ENCODE data around the gene MED9.

The MED9 gene

DNA sequence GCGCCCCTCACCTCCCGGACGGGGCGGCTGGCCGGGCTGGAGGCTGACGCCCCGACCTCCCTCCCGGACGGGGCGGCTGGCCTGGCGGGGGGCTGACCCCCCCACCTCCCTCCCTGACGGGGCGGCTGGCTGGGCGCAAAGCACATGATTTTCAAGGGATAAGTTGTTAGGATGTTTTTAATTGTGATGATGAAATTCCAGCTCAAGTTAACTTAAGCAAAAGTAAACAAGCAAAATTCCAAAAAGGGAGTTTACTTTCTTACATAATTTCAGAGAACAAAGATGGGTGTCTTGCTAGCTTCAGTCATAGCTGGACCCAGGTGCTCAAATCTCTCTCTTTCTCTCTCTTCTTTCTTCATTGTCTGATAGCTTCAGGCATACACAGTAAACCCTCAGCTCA is 33.6 kb upstream of the MED9 start:
- TF ChIP-seq, protein P1, sequence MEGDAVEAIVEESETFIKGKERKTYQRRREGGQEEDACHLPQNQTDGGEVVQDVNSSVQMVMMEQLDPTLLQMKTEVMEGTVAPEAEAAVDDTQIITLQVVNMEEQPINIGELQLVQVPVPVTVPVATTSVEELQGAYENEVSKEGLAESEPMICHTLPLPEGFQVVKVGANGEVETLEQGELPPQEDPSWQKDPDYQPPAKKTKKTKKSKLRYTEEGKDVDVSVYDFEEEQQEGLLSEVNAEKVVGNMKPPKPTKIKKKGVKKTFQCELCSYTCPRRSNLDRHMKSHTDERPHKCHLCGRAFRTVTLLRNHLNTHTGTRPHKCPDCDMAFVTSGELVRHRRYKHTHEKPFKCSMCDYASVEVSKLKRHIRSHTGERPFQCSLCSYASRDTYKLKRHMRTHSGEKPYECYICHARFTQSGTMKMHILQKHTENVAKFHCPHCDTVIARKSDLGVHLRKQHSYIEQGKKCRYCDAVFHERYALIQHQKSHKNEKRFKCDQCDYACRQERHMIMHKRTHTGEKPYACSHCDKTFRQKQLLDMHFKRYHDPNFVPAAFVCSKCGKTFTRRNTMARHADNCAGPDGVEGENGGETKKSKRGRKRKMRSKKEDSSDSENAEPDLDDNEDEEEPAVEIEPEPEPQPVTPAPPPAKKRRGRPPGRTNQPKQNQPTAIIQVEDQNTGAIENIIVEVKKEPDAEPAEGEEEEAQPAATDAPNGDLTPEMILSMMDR (IDR thresholded peaks at IDR 0.05; ENCODE audit: low read length), result no peak
- TF ChIP-seq EZH2phosphoT487 (IDR thresholded peaks at IDR 0.05; ENCODE audit: low read length) (no peak), EZH2 (optimal IDR thresholded peaks at IDR 0.05; ENCODE audit: low read depth, low read length) (no peak)

DNA sequence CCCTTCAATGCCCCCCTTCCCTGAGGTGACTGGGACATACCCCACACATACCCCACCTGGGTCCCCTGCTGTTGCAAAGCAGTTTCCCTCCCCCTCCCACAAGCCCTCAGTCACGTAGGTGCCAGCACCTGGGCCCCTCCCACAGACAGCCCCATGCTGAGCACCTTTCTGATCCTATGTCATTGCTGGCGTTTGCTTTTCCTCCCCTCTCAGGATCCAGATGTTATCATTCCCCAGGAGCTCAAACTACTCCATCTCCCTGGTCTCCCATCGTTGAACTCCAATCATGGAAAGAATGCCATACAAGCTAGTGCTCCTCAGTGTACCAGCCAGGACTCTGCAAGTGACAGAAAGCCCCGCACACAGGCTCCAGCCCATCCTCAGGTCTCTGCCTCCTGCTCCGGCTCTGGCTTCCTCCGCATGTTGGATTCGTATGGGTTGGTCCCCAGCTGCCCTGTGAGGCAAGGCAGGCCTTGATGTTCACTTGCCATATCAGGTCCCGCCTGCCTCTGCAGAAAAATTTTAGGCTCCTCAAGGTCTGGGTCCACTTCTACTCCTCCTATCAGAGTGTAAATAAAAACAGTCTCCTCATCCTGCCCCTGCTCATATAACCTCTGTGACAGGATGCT is 31.4 kb upstream of the MED9 start:
- Histone ChIP-seq H3K9me2 (replicated peaks; ENCODE audit: insufficient read depth, low read length) (no peaks in the 10 kb centered on the region), H3K4me2 (ENCODE audit: low read depth, low read length) (no peak overlapping the region), H3K36me3 (replicated peaks; ENCODE audit: insufficient read depth, low read length) (no peaks in the 10 kb centered on the region), H3F3A (ENCODE audit: insufficient read depth, low read length) (no peaks in the 10 kb centered on the region), H4K20me1 (ENCODE audit: insufficient read depth, low read length) (no peaks in the 10 kb centered on the region), H3K9me3 (replicated peaks; ENCODE audit: insufficient read depth, low read length) (no peaks in the 10 kb centered on the region), H3K79me2 (ENCODE audit: low read length) (no peaks in the 10 kb centered on the region), H3K9ac (ENCODE audit: low read length) (no peak overlapping the region), H3K27ac (ENCODE audit: low read length) (no peak overlapping the region), H3K4me3 (ENCODE audit: low read length) (no peak overlapping the region), H3K4me1 (ENCODE audit: low read length) (no peaks in the 10 kb centered on the region), H2AFZ (ENCODE audit: low read length) (no peak overlapping the region), H3K27me3 (replicated peaks; ENCODE audit: insufficient read depth, low read length) (peaks cover 17% of the 10 kb centered on the region; the same call in 1 of the 2 replicates)
- no peak for TF ChIP-seq EZH2 (optimal IDR thresholded peaks at IDR 0.05; ENCODE audit: low read depth, low read length)
- TF ChIP-seq, protein P1 (IDR thresholded peaks at IDR 0.05; ENCODE audit: low read length), result no peak
- TF ChIP-seq EZH2phosphoT487 (IDR thresholded peaks at IDR 0.05; ENCODE audit: low read length), result no peak
- no peak for DNase-seq

More for the DNA sequence above, 33.6 kb upstream of the MED9 start:
- Histone ChIP-seq H3K36me3 (replicated peaks; ENCODE audit: insufficient read depth, low read length) (no peaks in the 10 kb centered on the region), H3K27me3 (replicated peaks; ENCODE audit: insufficient read depth, low read length) (peaks cover 11% of the 10 kb centered on the region; the same call in 1 of the 2 replicates), H3K4me3 (ENCODE audit: low read length) (no peak overlapping the region), H3K4me1 (ENCODE audit: low read length) (no peaks in the 10 kb centered on the region), H3K79me2 (ENCODE audit: low read length) (no peaks in the 10 kb centered on the region), H4K20me1 (ENCODE audit: insufficient read depth, low read length) (no peaks in the 10 kb centered on the region), H3K27ac (ENCODE audit: low read length) (no peak overlapping the region), H3F3A (ENCODE audit: insufficient read depth, low read length) (no peaks in the 10 kb centered on the region), H3K4me2 (ENCODE audit: low read depth, low read length) (no peak overlapping the region), H2AFZ (ENCODE audit: low read length) (no peak overlapping the region), H3K9me3 (replicated peaks; ENCODE audit: insufficient read depth, low read length) (no peaks in the 10 kb centered on the region), H3K9ac (ENCODE audit: low read length) (no peak overlapping the region), H3K9me2 (replicated peaks; ENCODE audit: insufficient read depth, low read length) (no peaks in the 10 kb centered on the region)
- DNase-seq, result no peak

DNA sequence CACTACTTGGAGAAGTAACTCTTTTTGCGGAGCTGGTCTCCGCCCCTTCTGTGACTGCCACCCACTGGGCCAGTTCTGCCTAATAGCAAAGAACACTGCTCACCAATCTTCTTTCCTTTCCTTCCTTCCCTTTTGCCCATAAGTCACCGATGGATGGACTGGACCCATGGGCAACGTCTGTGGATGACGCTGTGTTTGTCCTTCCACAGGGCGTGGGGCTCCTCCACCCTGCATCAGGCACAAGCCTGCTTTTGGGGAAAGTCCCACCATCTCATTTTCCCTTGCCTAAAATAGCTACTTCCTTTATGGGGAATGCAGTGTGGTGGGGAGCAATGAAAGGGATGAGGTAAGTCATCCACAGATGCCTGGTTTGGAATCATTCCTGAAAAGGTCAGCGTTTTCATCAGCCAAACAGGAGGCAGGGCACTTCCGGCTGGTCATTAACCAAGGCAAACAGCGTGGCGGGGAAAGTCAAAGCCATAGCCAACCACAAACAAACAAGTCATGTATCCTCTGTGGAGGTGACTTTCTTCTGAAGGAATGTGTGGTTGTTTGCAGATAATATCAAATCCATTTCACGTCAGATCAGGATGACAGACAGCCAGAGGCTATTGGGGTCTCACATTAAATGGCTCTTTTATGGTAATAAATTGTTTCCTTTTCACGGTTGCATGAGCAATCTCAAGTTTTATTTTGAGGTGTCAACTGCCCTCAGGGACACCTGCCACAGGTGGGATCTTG is 30.7 kb upstream of the MED9 start:
- no peak overlapping the region for H3K4me3 ChIP-seq (ENCODE audit: low read length)
- no peaks in the 10 kb centered on the region for H3K9me3 ChIP-seq (replicated peaks; ENCODE audit: insufficient read depth, low read length)
- no peaks in the 10 kb centered on the region for H3F3A ChIP-seq (ENCODE audit: insufficient read depth, low read length)
- H3K36me3 ChIP-seq (replicated peaks; ENCODE audit: insufficient read depth, low read length), result no peaks in the 10 kb centered on the region
- H4K20me1 ChIP-seq (ENCODE audit: insufficient read depth, low read length), result no peaks in the 10 kb centered on the region
- H3K79me2 ChIP-seq (ENCODE audit: low read length), result no peaks in the 10 kb centered on the region
- no peak overlapping the region for H2AFZ ChIP-seq (ENCODE audit: low read length)
- peaks cover 17% of the 10 kb centered on the region; the same call in 1 of the 2 replicates for H3K27me3 ChIP-seq (replicated peaks; ENCODE audit: insufficient read depth, low read length)
- no peak overlapping the region for H3K27ac ChIP-seq (ENCODE audit: low read length)
- DNase-seq, result no peak
- no peaks in the 10 kb centered on the region for H3K4me1 ChIP-seq (ENCODE audit: low read length)
- H3K4me2 ChIP-seq (ENCODE audit: low read depth, low read length), result no peak overlapping the region
- TF ChIP-seq EZH2 (optimal IDR thresholded peaks at IDR 0.05; ENCODE audit: low read depth, low read length), result no peak
- no peak overlapping the region for H3K9ac ChIP-seq (ENCODE audit: low read length)
- no peaks in the 10 kb centered on the region for H3K9me2 ChIP-seq (replicated peaks; ENCODE audit: insufficient read depth, low read length)
